ENCODE data around the gene CCN5.

DNA sequence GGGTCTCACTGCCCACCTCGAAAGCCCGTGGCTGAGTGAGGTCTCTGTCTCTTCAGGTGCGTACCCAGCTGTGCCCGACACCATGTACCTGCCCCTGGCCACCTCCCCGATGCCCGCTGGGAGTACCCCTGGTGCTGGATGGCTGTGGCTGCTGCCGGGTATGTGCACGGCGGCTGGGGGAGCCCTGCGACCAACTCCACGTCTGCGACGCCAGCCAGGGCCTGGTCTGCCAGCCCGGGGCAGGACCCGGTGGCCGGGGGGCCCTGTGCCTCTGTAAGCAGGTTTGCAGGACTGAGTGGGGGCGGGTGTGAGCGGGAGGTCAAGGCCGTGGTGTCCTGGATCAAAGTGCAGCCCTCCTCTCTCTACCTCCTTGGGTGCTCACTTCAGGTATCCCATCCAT is 4.7 kb downstream of the CCN5 start:
- TF ChIP-seq, protein P1, sequence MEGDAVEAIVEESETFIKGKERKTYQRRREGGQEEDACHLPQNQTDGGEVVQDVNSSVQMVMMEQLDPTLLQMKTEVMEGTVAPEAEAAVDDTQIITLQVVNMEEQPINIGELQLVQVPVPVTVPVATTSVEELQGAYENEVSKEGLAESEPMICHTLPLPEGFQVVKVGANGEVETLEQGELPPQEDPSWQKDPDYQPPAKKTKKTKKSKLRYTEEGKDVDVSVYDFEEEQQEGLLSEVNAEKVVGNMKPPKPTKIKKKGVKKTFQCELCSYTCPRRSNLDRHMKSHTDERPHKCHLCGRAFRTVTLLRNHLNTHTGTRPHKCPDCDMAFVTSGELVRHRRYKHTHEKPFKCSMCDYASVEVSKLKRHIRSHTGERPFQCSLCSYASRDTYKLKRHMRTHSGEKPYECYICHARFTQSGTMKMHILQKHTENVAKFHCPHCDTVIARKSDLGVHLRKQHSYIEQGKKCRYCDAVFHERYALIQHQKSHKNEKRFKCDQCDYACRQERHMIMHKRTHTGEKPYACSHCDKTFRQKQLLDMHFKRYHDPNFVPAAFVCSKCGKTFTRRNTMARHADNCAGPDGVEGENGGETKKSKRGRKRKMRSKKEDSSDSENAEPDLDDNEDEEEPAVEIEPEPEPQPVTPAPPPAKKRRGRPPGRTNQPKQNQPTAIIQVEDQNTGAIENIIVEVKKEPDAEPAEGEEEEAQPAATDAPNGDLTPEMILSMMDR (conservative IDR thresholded peaks at IDR 0.05): no peak
- TF ChIP-seq EZH2 (IDR thresholded peaks at IDR 0.05; ENCODE audit: low read depth): no peak

Data from PC-9 (cell line).